Measurements from ENCODE around the gene TESK2.

DNA sequence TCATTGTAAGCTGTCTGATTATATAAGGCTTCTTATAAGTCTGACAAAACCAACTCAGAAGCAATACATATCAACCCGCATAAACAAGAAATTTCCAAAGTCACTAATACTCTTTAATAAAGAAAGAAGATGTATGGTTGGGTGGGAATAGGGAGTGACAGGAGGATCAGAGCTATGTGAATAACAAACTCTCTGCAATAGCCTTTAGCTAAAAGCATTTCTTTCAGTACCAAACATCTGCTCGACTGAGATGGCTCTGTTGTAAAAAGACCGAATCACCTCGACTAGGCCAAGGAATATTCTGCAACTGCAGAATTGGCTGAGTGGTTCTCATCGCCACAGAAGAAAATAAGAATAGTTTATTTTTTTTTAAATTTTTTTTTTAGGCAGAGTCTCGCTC, 111.4 kb downstream of the TESK2 start:
- TF ChIP-seq CHD2 (IDR thresholded peaks at IDR 0.05; ENCODE audit: low read length, partially characterized antibody) (no peak), CTCF (IDR thresholded peaks at IDR 0.05) (no peak), REST (IDR thresholded peaks at IDR 0.05; ENCODE audit: low read depth, low read length) (no peak), EZH2phosphoT487 (IDR thresholded peaks at IDR 0.05; ENCODE audit: borderline replicate concordance, low read depth) (no peak), RFX5 (IDR thresholded peaks at IDR 0.05; ENCODE audit: low read length) (no peak), RXRA (IDR thresholded peaks at IDR 0.05; ENCODE audit: borderline replicate concordance, low read depth) (no peak), RAD21 (IDR thresholded peaks at IDR 0.05; ENCODE audit: low read length) (no peak), RCOR1 (IDR thresholded peaks at IDR 0.05; ENCODE audit: low read length) (no peak), POLR2AphosphoS5 (IDR thresholded peaks at IDR 0.05; ENCODE audit: low read depth, low read length) (no peak), TCF12 (IDR thresholded peaks at IDR 0.05) (no peak)
- TF ChIP-seq, protein P1, sequence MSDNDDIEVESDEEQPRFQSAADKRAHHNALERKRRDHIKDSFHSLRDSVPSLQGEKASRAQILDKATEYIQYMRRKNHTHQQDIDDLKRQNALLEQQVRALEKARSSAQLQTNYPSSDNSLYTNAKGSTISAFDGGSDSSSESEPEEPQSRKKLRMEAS (IDR thresholded peaks at IDR 0.05; ENCODE audit: low read depth) = no peak
